Endometrial microvascular endothelial cells (primary cell): ENCODE measurements around the gene MPZL2. TPM values are rescaled to one million over a fixed set of nuclear protein-coding genes. Genes with fewer than 3 reads are reported as not detected.

ENCODE experiments used
- in situ Hi-C: cut with HindIII; loops from 2 replicates; pipeline ENCODE4 v1.10.0; 2017; ENCODE audit warnings: low sequenced_read_pairs, low pct_unique_long_range_greater_than_20kb; ENCODE audit errors: inconsistent ontology term
- total RNA-seq: library from RNA; depleted of rRNA; stranded (reverse); fragments of >200 nt; gene quantifications from one replicate; pipeline ENCODE4 v1.2.3, GENCODE V29; 2015; ENCODE audit errors: inconsistent ontology term

Gene MPZL2
- total RNA-seq, 1 donor from 2014 or later, result 618 TPM

DNA sequence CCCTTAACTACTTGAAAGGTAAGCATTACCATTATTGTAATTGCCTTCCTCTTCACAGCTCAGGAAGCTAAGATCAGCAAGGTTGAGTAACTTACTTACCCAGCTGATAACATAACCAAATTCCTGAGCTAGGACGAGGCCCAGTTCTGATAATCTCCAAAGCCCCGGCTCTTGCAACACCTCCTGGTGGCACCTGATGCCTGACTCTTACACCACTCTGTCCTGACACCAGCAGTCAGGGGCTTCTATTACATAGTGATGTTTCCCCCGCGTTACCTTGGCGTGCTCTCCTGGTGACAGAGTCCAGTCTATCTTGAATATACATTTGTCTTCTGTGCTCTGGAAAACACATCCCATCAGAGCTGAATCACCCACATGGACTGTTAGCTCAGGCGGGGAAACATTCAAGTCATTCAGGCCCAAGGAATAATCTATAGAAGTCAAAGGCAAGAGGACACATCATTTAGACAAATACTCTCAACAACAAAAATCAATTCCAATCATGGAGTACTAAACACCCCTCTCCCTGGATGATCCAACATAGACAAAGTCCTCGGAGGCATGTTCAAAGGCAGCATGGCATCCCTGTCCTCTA is 51.9 kb downstream of the MPZL2 start:
- in situ Hi-C loops, result no loop called here

DNA sequence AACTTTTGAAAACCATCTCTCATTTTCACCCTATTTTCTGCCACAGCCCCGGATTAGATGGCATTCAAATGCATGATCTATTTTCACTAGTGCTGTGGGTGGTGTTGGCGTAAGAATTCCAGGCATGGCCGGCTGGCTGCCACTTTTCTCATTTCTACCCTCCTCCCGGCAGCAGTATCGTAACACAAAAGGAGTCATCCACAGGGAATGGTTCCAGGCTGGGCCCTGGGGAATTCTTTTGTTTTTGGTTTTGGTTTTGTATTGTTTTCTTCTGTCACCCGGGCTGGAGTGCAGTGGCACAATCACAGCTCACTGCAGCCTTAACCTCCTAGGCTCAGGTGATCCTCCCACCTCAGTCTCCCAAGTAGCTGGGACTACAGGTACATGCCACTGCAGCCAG is 53.1 kb downstream of the MPZL2 start:
- in situ Hi-C loops, result no loop called here

DNA sequence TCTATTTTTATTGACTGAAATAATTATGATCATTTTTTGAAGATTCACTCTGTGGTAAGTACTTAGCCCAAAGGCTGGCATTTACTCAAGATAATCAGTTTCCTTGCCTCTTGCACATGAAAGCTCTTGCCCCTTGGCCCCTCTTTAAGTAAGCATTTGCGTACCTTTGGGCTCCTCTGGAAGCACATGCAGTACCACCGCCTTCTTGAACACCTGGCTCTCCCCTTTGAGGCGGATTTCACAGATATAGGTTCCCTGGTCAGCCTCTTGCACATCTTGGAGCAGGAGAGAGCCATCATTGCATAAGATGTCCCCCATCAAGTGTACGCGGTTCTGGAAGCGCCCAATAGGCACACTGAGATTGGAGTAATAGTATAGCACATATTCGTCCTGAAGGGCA is 53.8 kb downstream of the MPZL2 start:
- in situ Hi-C loops, result no loop called here

DNA sequence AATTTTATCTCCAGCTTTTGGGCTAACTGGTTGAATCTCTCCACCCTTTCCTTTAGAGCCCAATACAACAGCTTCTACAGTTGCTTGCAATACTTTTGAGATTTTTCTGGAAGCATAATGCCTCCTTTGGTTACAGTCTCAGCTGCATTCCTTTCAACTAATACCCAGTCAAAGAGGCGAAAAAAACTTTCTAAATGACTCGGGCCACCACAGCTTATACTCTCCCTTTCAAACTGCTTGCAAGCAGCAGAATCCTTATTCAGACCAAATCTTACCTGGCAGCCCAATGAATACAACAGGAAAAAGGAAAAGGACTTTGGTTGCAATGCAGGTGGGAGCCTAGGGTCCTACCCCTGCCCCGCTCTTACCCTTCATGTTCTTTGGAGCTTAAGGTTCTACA is 55.1 kb downstream of the MPZL2 start:
- in situ Hi-C loops, result no loop called here

DNA sequence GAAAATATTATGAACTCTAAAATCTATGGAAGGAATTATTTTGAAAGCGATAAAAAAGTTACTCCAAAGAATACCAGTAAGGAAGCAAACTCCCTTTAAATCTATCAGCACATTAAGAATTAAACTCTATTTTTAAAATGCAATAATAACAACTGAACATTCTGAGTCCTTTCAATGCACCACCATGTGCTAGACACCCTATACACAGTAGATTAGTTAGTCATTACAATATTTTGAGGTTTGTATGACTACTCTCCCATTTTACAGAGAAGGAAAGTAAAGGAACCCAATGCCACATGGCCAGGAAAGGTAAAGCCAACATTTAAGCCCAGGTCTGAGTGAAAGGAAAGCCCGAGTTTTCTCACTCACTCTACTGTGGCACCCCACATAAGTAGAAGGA is 57.0 kb downstream of the MPZL2 start:
- in situ Hi-C loops, result no loop called here

DNA sequence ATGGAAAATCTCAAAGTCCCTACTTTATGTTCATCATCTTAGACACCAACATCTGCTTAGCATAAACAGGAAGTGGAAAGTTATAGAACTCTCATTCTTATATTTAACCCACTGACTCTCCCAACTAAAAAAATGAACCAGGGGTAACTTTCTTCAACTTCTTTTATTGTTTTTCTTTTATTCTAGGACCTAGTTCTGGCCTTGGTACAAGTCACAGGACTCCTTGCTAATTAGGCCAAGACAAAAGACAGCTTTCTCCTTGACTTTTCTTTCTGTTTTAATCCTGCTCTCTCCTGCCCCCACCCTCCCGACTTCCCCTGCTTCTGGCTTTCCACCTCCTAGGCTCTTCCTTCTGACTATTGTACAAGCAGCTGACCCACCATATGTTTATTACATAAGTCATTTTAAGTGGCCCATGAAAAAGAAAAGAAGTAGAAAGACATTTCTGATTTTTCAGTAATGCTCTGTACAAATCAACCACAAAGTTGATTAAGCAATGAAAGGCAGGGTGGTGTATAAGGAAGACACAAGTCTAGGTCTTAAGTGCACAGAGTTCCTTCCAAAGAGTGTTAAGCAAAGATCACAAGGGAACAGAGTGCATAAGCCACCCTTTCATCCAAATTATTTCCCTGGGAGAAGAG is 57.6 kb downstream of the MPZL2 start:
- in situ Hi-C loops, result no loop called here

DNA sequence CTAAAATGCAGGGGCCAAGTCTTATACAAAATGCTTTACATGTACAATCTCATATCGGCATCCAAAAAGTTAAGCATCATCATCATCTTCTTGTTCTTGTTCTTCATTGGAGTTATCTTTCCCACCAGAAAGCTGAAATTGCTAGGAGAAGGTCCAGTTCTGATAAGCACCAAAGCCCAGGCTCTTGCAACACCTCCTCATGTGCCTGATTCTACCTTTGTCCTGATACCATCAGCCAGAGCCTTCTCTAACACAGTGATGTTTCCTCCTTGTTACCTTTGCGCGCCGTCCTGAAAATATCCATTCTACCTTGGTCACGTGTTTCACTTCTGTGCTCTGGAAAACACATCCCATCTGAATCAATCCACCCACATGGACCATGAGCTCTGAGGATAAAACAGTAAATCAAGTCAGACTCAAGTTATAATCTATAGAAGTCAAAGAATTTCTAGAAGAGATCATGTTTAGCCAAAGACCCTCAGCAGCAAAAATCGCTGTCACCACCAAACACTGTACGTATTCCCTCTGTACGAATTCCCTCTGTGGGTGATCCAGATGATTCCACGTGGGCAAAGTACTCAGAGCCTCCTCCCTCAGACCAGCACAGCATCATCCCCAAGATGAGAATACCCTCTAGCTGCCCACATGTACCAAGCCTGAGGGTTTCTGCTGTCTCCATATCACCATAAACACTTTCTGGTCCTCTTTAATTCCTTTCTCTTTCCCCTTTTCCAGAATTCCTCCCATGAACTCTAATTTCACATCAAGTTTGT is 58.3 kb downstream of the MPZL2 start:
- in situ Hi-C loops, result no loop called here

Other genes starting within 250 kb of the MPZL2 start
- not detected for gene TMPRSS4, start 187.2 kb downstream of the MPZL2 start, total RNA-seq
- not detected for gene SMIM35, start 177.3 kb downstream of the MPZL2 start, total RNA-seq
- gene SCN4B, start 111.5 kb downstream of the MPZL2 start, total RNA-seq, result under 0.01 TPM
- gene SCN2B, start 87.7 kb downstream of the MPZL2 start, total RNA-seq, result not detected
- not detected for gene JAML, start 39.3 kb downstream of the MPZL2 start, total RNA-seq
- gene MPZL3, start 11.9 kb downstream of the MPZL2 start, total RNA-seq, result 10.3 TPM
- not detected for gene CD3E, start 40.4 kb upstream of the MPZL2 start, total RNA-seq
- not detected for gene CD3D, start 78.4 kb upstream of the MPZL2 start, total RNA-seq
- not detected for gene CD3G, start 80.0 kb upstream of the MPZL2 start, total RNA-seq
- gene UBE4A, start 95.3 kb upstream of the MPZL2 start, total RNA-seq, result 53.0 TPM
- gene ATP5MG, start 137.3 kb upstream of the MPZL2 start, total RNA-seq, result 66.7 TPM
- gene KMT2A, start 172.2 kb upstream of the MPZL2 start, total RNA-seq, result 29.9 TPM